Glutamatergic neuron (in vitro differentiated cells): ENCODE results near the gene FAM83G. TPM values are rescaled to one million over a fixed set of nuclear protein-coding genes. Genes with fewer than 3 reads are reported as not detected.
"Not testable (repeated sequence)": the region's sequence is repeated elsewhere in the genome, so short reads cannot be mapped to it uniquely, and the experiment has no call there.

ENCODE experiments used
- DNase-seq: peaks from one replicate; pipeline ENCODE4 v3.0.0; 2022
- H3K27ac Mint-ChIP-seq: one replicate; pipeline ENCODE4 v1.8.0; 2020; ENCODE audit warnings: mild to moderate bottlenecking, mixed read lengths, inconsistent platforms; ENCODE audit not compliant: unreplicated experiment
- H3K27me3 Mint-ChIP-seq: one replicate; pipeline ENCODE4 v1.8.0; 2020; ENCODE audit warnings: mild to moderate bottlenecking, moderate library complexity, mixed read lengths, inconsistent platforms; ENCODE audit not compliant: unreplicated experiment
- H3K36me3 Mint-ChIP-seq: one replicate; pipeline ENCODE4 v1.8.0; 2020; ENCODE audit warnings: mild to moderate bottlenecking, mixed read lengths, inconsistent platforms; ENCODE audit not compliant: unreplicated experiment
- H3K4me1 Mint-ChIP-seq: one replicate; pipeline ENCODE4 v1.8.0; 2020; ENCODE audit warnings: mild to moderate bottlenecking, low read depth, mixed read lengths, inconsistent platforms; ENCODE audit not compliant: unreplicated experiment
- H3K4me3 Mint-ChIP-seq: one replicate; pipeline ENCODE4 v1.8.0; 2020; ENCODE audit warnings: mild to moderate bottlenecking, mixed read lengths, inconsistent platforms; ENCODE audit not compliant: unreplicated experiment
- H3K9me3 Mint-ChIP-seq: one replicate; pipeline ENCODE4 v1.8.0; 2020; ENCODE audit warnings: mild to moderate bottlenecking, moderate library complexity, mixed read lengths, inconsistent platforms; ENCODE audit not compliant: unreplicated experiment
- long read RNA-seq: library from polyadenylated mRNA; unstranded; transcript quantifications from one replicate; pipeline ENCODE4 v2.0.0, GENCODE V29; 2020; ENCODE audit not compliant: unreplicated experiment
- total RNA-seq: library from RNA; stranded (reverse); fragmentation: NEBNext Ultra II Directional; extraction: Animal tissue kit (Norgen Biotek cat#: 25700); gene quantifications from one replicate; pipeline ENCODE4 v1.2.1, GENCODE V29; 2021; ENCODE audit not compliant: unreplicated experiment
- TF ChIP-seq, protein P1 (sequence below): fragments of 200-600 bp; sonication (generic); IDR thresholded peaks from one replicate; pipeline ENCODE4 v1.5.0; 2021; ENCODE audit not compliant: partially characterized antibody, unreplicated experiment

The FAM83G gene, protein sequence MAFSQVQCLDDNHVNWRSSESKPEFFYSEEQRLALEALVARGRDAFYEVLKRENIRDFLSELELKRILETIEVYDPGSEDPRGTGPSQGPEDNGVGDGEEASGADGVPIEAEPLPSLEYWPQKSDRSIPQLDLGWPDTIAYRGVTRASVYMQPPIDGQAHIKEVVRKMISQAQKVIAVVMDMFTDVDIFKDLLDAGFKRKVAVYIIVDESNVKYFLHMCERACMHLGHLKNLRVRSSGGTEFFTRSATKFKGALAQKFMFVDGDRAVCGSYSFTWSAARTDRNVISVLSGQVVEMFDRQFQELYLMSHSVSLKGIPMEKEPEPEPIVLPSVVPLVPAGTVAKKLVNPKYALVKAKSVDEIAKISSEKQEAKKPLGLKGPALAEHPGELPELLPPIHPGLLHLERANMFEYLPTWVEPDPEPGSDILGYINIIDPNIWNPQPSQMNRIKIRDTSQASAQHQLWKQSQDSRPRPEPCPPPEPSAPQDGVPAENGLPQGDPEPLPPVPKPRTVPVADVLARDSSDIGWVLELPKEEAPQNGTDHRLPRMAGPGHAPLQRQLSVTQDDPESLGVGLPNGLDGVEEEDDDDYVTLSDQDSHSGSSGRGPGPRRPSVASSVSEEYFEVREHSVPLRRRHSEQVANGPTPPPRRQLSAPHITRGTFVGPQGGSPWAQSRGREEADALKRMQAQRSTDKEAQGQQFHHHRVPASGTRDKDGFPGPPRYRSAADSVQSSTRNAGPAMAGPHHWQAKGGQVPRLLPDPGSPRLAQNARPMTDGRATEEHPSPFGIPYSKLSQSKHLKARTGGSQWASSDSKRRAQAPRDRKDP
- 2.0 TPM for total RNA-seq
- long read RNA-seq, result 0 reads

DNA sequence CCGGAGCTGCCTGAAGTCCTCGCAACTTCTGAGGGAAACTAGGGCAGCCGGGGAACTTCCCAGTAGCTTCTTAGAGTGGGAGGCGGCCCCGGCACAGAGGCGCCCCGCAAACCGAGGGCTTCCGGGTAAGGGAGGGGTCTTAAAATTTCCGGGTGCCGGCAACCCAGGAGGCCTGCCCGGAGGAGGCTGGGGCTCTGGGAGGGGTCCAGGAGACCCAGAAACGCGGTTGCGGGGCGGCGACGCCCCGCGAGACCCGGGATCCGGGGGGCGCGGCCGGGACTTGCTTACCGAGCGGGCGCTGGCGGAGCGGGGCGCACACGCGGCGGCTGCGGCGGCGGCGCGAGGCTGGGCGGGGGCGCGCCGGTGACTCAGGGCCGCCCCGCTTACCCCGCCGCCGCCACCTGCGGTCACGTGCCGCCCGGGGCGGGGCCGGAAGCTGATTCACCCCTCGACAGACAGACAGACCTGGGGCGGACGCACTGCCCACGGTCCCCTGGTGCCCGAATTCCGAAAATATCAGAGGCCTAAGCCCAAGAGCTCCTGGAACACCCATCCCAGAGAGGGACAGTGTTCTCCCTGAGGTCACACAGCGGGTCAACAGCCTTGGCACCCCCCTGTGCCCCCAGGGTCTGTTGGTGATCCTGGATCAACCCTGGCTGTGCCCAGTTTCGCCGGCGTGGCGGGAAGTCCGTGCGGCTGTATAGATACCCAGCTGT lies at the start of gene FAM83G:
TSS of gene FAM83G (minus strand) at position 344 of the 716 bp plus-strand sequence. CDS start 723 bp downstream, outside the sequence.
- Mint-ChIP-seq H3K27ac (no peak within 1 kb of the TSS), H3K4me3 (peak within 1 kb of the TSS; percentile 72), H3K36me3 (no peaks in the 10 kb centered on the region), H3K27me3 (peaks cover 4% of the 10 kb centered on the region), H3K4me1 (no peaks in the 10 kb centered on the region), H3K9me3 (peaks cover 1% of the 10 kb centered on the region)
- TF ChIP-seq, protein P1, sequence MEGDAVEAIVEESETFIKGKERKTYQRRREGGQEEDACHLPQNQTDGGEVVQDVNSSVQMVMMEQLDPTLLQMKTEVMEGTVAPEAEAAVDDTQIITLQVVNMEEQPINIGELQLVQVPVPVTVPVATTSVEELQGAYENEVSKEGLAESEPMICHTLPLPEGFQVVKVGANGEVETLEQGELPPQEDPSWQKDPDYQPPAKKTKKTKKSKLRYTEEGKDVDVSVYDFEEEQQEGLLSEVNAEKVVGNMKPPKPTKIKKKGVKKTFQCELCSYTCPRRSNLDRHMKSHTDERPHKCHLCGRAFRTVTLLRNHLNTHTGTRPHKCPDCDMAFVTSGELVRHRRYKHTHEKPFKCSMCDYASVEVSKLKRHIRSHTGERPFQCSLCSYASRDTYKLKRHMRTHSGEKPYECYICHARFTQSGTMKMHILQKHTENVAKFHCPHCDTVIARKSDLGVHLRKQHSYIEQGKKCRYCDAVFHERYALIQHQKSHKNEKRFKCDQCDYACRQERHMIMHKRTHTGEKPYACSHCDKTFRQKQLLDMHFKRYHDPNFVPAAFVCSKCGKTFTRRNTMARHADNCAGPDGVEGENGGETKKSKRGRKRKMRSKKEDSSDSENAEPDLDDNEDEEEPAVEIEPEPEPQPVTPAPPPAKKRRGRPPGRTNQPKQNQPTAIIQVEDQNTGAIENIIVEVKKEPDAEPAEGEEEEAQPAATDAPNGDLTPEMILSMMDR, result no peak
- no peak for DNase-seq

DNA sequence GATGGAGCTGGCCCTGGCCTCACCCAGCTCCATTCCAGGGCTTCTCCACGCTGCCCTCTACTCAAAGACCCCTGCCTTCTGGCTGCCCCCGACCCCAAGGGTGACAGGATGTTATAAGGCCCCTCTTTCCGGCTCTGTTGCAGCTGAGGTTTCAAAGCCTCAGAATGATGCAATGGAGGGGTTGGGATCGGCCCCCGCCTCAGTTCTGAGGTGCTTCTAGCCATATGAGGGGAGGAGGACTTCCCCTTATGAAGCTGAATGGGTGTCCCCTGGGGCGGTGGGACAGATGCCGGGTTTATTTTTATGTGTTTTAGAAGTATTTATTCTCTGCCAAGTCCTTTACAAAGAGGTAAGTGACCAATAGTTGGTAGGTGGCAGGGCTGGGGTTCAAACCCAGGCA lies 44.3 kb upstream of the FAM83G start:
- H3K4me3 Mint-ChIP-seq, H3K4me1 Mint-ChIP-seq, DNase-seq, H3K27me3 Mint-ChIP-seq, H3K27ac Mint-ChIP-seq, H3K9me3 Mint-ChIP-seq, H3K36me3 Mint-ChIP-seq: not testable (repeated sequence)

DNA sequence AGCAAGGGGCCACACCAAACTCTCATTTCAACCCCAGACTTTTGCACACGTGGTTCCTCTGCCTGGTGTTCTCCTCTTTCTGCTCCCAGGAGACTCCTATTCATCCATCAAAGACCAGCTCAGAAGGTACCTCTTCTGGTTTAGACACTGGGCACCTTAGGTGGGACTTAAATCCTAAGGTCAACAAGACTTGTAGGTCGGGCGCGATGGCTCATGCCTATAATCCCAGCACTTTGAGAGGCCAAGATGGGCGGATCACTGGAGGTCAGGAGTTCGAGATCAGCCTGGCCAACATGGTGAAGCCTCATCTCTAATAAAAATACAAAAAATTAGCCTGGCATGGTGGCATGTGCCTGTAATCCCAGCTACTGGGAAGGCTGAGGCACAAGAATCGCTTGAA lies 42.9 kb upstream of the FAM83G start:
- DNase-seq, H3K27ac Mint-ChIP-seq, H3K27me3 Mint-ChIP-seq, H3K4me1 Mint-ChIP-seq, H3K36me3 Mint-ChIP-seq, H3K4me3 Mint-ChIP-seq, H3K9me3 Mint-ChIP-seq: not testable (repeated sequence)

DNA sequence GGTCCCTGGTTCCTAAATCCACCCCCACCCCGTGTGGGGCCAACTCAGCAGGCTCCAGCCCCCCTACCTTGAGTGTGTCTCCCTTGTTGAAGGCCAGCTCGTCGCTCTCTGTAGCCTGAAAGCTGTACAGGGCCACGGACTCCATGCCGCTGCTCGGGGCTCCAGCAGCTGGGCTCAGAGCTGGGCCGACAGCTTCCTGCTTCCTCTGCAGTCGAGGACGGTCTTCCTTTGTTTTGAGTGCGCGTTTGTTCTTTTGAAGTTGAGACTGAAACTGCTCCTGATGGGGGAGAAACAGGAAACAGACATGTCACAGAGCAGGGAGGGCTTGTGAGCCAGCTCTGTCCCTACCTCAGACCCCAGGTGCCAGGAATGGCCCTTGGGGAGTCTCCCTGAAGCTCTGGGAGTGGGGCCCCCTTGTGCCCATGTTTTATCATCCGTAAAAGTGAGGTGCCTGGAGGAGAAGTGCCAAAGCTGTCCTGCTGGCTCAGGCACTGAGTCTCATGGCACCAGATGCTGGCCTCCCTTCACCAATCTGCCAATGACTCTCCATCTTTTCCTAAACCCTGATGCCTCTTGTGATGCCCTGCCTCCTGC lies 42.3 kb upstream of the FAM83G start, which contains the start of gene GRAP:
TSS of gene GRAP (minus strand) at position 176 of the 594 bp plus-strand sequence. CDS start at position 145, 31 bp downstream.
- not testable (repeated sequence) for H3K36me3 Mint-ChIP-seq, H3K27me3 Mint-ChIP-seq, H3K27ac Mint-ChIP-seq, H3K4me3 Mint-ChIP-seq, H3K9me3 Mint-ChIP-seq, DNase-seq, H3K4me1 Mint-ChIP-seq

DNA sequence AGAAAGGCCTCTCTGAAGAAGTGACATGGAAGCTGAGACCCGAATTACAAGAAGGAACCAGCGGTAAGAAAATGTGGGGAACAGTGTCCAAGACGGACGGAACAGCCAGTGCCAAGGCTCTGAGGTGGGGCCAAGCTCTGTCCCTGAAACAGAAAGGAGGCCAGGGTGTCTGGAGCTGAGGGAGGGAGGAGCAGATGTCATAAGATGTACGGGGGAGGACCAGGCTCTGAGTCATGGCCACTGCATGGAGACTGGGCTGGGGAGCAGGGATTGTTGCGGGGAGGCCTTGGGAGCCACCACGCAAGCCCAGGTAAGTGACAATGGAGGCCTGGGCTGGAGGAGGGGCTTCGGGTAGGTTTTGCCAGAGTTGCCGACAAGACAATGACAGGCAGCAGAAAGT lies 40.1 kb upstream of the FAM83G start:
- H3K27ac Mint-ChIP-seq, H3K36me3 Mint-ChIP-seq, DNase-seq, H3K4me3 Mint-ChIP-seq, H3K27me3 Mint-ChIP-seq, H3K9me3 Mint-ChIP-seq, H3K4me1 Mint-ChIP-seq: not testable (repeated sequence)

DNA sequence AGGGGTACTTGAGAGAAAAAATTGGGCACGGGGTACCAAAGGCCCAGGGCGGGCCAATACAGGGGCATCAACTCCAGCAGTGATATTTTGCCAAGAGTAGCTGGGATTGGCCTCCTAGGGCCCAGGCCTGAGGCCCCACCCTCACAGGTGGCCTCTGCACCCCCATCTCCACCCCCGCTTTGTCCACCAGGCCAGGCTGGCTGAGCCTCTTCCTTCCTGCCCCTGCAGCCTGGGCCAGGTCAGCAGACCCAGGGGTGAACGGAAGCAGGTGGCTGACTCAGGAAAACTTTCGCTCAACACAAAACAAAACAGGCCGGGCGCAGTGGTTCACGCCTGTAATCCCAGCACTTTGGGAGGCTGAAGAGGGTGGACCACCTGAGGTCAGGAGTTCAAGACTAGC lies 38.5 kb upstream of the FAM83G start:
- H3K27ac Mint-ChIP-seq, H3K4me3 Mint-ChIP-seq, H3K36me3 Mint-ChIP-seq, DNase-seq, H3K4me1 Mint-ChIP-seq, H3K27me3 Mint-ChIP-seq, H3K9me3 Mint-ChIP-seq: not testable (repeated sequence)

DNA sequence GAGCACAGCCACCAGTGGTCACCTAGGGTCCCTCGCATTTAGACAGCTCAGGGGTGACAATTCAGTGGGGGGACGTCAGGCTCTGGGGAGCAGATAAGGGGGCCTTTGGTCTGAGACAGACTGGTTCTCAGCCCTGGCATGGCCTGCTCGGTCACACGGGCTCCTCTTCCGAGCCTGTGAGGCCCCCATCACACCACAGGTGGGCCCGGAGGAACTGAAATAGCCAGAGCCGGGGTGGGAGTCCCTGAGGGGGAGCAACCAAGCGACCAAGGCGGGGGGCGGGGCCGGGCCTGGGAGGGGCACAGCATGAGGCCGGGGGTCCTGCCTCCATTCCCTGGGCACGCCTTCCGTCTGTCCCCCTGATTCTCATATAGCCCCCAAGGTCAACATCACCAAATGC lies 37.8 kb upstream of the FAM83G start:
- H3K36me3 Mint-ChIP-seq, H3K9me3 Mint-ChIP-seq, H3K4me1 Mint-ChIP-seq, DNase-seq, H3K4me3 Mint-ChIP-seq, H3K27ac Mint-ChIP-seq, H3K27me3 Mint-ChIP-seq: not testable (repeated sequence)

DNA sequence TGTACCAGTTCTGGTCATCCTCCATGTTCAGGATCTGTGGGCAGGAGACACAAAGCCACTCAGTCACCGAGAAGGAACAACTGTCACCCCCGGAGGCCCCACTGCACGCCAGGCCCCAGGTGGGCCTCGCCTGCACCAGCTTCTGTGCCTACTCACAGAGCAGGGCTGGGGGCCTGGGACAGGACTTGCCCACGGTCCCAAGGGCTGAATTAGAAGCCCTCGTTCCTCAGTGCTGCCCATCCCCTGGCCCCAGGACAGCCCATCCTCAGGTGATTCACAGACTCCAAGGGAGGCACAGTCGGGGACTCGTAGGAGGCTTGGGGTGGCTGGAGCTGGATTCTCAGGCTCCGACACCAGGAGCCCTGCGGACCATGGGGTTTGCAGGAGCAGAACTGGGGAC lies 37.3 kb upstream of the FAM83G start:
- not testable (repeated sequence) for H3K27ac Mint-ChIP-seq, H3K4me3 Mint-ChIP-seq, H3K36me3 Mint-ChIP-seq, DNase-seq, H3K27me3 Mint-ChIP-seq, H3K4me1 Mint-ChIP-seq, H3K9me3 Mint-ChIP-seq

DNA sequence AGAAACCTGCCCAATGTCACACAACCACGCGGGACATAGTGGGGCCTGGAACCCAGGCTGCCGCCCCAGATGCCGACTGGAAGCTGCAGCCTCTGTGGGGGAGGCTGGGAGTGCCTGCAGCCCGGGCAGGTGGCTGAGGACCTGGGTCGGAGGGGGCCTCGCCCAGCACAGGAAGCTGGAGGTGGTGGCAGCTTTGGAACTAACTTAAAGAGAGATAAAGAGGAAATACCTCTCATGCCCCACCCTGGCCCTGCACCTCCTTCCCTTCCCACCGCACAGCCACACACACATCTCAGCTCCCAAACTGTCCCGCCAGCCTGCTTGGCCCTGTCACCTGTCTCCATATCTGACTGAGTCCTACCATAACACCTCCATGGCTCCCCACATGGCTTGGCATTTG lies 35.8 kb upstream of the FAM83G start:
- not testable (repeated sequence) for H3K27me3 Mint-ChIP-seq, H3K36me3 Mint-ChIP-seq, H3K27ac Mint-ChIP-seq, H3K4me1 Mint-ChIP-seq, H3K4me3 Mint-ChIP-seq, H3K9me3 Mint-ChIP-seq, DNase-seq

DNA sequence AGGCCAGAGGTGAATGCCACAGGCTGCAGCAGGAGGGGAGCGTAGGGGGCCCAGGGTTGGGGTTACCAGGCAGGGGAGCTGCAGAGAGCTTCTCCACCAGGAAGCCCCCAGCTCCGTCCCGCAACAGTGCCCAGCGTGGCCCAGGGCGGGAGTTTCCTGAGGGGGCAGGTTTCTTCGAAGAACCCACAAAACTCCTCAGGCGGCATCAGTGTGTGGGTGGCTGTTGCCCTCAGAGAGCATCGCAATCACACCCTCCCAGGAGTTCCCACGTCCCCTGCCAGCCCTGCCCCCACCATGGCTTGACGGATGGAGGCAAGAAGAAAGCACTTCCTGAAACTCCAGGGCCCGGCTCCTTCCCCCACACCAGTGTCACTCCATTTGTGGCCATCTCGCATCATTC lies 34.2 kb upstream of the FAM83G start:
- H3K4me3 Mint-ChIP-seq, H3K27me3 Mint-ChIP-seq, H3K9me3 Mint-ChIP-seq, DNase-seq, H3K36me3 Mint-ChIP-seq, H3K4me1 Mint-ChIP-seq, H3K27ac Mint-ChIP-seq: not testable (repeated sequence)
